Heart right ventricle (tissue), 16 donors: ENCODE data around the gene RAB5IF. TPM values are rescaled to one million over a fixed set of nuclear protein-coding genes. Genes with fewer than 3 reads are reported as not detected.

Experiments
- ATAC-seq, 8 donors: fragments of 200-7000 bp; cut with Tn5 transposase; one replicate each; pipeline ENCODE4 v1.9.1; 2020; ENCODE audit warnings: mild to moderate bottlenecking in 8 of 8, moderate library complexity in 8 of 8, moderate number of reproducible peaks in 1 of 8
- DNase-seq, 2 donors: peaks; one replicate each; pipeline ENCODE4 v3.0.0-alpha.2; 2020
- H3K27ac ChIP-seq, 10 donors: fragments of 200-600 bp; sonication (generic) in 2 of 10; one replicate each; pipeline versions ENCODE4 v1.5.0 to v1.8.0; 2020 to 2022; ENCODE audit warnings: mild to moderate bottlenecking in 3 of 10
- H3K27me3 ChIP-seq, 7 donors: fragments of 200-600 bp; one replicate each; pipeline ENCODE4 v1.8.0; 2021 to 2022; ENCODE audit warnings: mild to moderate bottlenecking in 2 of 7
- H3K36me3 ChIP-seq, 9 donors: fragments of 200-600 bp; sonication (generic) in 1 of 9; one replicate each; pipeline versions ENCODE4 v1.5.0 to v1.8.0; 2020 to 2022; ENCODE audit warnings: mild to moderate bottlenecking in 2 of 9
- H3K4me1 ChIP-seq, 9 donors: fragments of 200-600 bp; sonication (generic) in 1 of 9; one replicate each; pipeline versions ENCODE4 v1.5.0 to v1.8.0; 2020 to 2022; ENCODE audit warnings: mild to moderate bottlenecking in 4 of 9
- H3K4me3 ChIP-seq, 10 donors: fragments of 200-600 bp; sonication (generic) in 2 of 10; one replicate each; pipeline versions ENCODE4 v1.5.0 to v1.8.0; 2020 to 2022; ENCODE audit warnings: mild to moderate bottlenecking in 7 of 10, moderate library complexity in 2 of 10
- H3K9me3 ChIP-seq, 11 donors: fragments of 200-600 bp in 10 of 11; sonication (generic) in 2 of 11; one replicate each; pipeline versions ENCODE4 v1.5.0 to v1.8.0; 2013 to 2022; ENCODE audit warnings: mild to moderate bottlenecking in 2 of 11, control low read depth in 1 of 11, moderate library complexity in 1 of 11
- WGBS, 2 donors: extraction: QIAGEN DNeasy Blood & Tissue Kit; methylation state at CpG; one replicate each; pipeline ENCODE4 v1.1.7; 2013; ENCODE audit warnings: inconsistent platforms in 1 of 2; 5-methylcytosine and 5-hydroxymethylcytosine counted together
- intact Hi-C, 10 donors: fragments of 100-400 bp; cut with DNase I; formaldehyde crosslinking; loops; one replicate each; pipeline versions ENCODE4 v1.11.1 to v1.14.2; 2022
- polyA plus RNA-seq, 2 donors: library from polyadenylated mRNA; stranded (reverse); fragments of 200-250 nt; gene quantifications; one replicate each; pipeline ENCODE4 v1.2.3, GENCODE V29; 2013
- total RNA-seq, 10 donors: library from RNA; stranded (reverse); fragmentation: NEBNext Ultra II Directional in 3 of 10; extraction: Animal tissue kit (Norgen Biotek cat#: 25700) in 3 of 10; gene quantifications; one replicate each; pipeline versions ENCODE4 v1.2.1 to v1.2.4, GENCODE V29; 2021 to 2023
- TF ChIP-seq, protein P1 (sequence below), 9 donors: fragments of 200-600 bp; sonication (generic) in 2 of 9; IDR thresholded peaks; one replicate each; pipeline versions ENCODE4 v1.5.0 to v1.8.0; 2021 to 2022; ENCODE audit warnings: antibody characterized with exemption in 9 of 9, mild to moderate bottlenecking in 5 of 9, moderate library complexity in 1 of 9
- donor health status: Arrhythmogenic right ventricular cardiomyopathy.
- donor health status: ischemic (EF 13 %, LVEDD 7.1; RV severe dilation, severe dysfunction).
- donor health status: healthy with polysubstance abuse.
- donor health status: DM: no; HTN: yes; CAD: no.
- donor health status: DM: no; HTN: no; CAD: no.
- donor health status: ischemic (EF 25% LVEDD 6.9; RV normal size, moderate dysfunction).
- donor health status: ischemic (EF 25% LVEDD 5.7; RV mildly dilated, moderate dysfunction).
- donor health status: healthy.
- donor health status: DM: yes; HTN: yes; CAD: no.
- donor health status: Ischemic cardiomyopathy.
- donor health status: ischemic (EF 35%, LVEDD 5.7; RV mildly dilated, moderate dysfunction).
- donor health status: nonischemic (EF 11% LVEDD 7.7; RV severe dilation, severe dysfunction).
- donor health status: DM: yes; HTN: yes; CAD: no.
- donor health status: PGD.
- donor health status: ischemic (EF 29% LVEDD 5.4; RV normal size, mild dysfunction).
- donor health status: nonischemic (EF 23%, LVEDD 6.1; RV moderate dilation, normal function).

Gene RAB5IF
- total and polyA plus RNA-seq, 12 donors, result 40.4 to 120 (median 49.2) TPM

DNA sequence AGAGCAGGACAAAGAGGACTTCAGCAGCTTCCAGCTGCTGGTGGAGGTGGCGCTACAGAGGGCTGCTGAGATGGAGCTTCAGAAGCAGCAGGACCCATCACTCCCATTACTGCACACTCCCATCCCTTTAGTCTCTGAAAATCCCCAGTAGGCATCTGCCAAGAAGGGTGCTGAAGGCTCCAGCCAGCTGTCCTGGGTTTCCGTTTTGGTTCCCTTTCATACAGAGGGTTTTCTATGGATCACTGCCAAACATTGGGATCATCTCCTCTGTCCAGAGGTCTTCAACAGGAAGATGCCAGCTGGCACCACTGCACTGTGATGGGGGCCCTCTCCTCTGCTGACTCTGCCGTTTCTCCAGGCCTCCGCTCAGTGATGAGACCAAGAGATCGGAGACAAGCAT, 14.3 kb upstream of the RAB5IF start:
- TF ChIP-seq, protein P1, sequence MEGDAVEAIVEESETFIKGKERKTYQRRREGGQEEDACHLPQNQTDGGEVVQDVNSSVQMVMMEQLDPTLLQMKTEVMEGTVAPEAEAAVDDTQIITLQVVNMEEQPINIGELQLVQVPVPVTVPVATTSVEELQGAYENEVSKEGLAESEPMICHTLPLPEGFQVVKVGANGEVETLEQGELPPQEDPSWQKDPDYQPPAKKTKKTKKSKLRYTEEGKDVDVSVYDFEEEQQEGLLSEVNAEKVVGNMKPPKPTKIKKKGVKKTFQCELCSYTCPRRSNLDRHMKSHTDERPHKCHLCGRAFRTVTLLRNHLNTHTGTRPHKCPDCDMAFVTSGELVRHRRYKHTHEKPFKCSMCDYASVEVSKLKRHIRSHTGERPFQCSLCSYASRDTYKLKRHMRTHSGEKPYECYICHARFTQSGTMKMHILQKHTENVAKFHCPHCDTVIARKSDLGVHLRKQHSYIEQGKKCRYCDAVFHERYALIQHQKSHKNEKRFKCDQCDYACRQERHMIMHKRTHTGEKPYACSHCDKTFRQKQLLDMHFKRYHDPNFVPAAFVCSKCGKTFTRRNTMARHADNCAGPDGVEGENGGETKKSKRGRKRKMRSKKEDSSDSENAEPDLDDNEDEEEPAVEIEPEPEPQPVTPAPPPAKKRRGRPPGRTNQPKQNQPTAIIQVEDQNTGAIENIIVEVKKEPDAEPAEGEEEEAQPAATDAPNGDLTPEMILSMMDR (IDR thresholded peaks at IDR 0.05), result no peak
- no peaks in the 10 kb centered on the region for H3K27me3 ChIP-seq
- DNase-seq (no peak), ATAC-seq (no peak)
- WGBS, 2 donors, result 75 to 81% methylated on average over 5 of the region's 5 CpGs
- peaks cover 0 to 47% (median 0%) of the 10 kb centered on the region in 9 donors for H3K36me3 ChIP-seq
- H3K4me1 ChIP-seq, result peaks cover 0 to 43% (median 0%) of the 10 kb centered on the region in 9 donors
- no peak overlapping the region for H3K4me3 ChIP-seq
- H3K9me3 ChIP-seq, result no peaks in the 10 kb centered on the region
- H3K27ac ChIP-seq, result no peak overlapping the region
- intact Hi-C loops, result loop anchor here in 6 of 10 donors (5.0 to 10.0 kb wide), 2 partner anchors 34 to 376 kb away; no protein-coding TSS in a partner anchor

DNA sequence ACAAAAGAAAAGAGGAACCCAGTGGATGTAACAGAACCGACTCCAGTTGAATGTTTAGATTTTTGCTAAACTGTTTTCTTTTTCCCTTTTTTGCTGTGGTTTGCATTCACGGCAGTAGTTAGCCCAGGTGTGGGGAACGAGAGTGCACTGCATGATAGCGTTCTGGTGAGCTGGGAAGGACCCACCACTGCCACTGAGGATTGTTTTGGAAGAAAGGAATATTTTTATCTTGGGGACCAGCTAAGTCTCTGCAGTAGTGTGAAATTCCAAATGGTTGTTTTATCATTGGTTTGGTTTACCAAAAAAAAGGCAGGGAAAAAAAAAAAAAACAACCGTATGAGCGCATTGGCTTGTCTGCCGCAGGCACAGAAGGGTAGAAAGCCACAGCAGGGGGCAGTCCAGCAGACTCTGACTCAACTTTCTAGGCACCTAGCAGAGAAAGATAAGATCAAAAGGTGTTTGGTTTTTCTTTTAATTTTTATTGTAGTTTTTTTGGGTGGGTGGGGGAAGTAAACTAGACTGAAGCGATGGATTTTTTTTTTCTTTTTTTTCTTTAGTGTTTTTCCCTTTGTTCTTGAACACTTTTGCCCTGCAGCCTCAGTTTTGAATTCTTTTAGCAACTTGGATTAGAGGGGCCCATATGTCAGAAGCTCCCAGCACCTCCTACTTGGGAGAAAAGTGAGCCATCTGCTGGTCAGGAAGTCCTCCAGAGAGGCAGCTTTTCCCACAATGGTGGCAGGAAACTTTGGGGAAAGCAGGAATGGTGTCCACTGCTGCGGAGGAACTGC, 13.5 kb upstream of the RAB5IF start:
- WGBS, 2 donors, result 81 to 85% methylated on average over 9 of the region's 9 CpGs

DNA sequence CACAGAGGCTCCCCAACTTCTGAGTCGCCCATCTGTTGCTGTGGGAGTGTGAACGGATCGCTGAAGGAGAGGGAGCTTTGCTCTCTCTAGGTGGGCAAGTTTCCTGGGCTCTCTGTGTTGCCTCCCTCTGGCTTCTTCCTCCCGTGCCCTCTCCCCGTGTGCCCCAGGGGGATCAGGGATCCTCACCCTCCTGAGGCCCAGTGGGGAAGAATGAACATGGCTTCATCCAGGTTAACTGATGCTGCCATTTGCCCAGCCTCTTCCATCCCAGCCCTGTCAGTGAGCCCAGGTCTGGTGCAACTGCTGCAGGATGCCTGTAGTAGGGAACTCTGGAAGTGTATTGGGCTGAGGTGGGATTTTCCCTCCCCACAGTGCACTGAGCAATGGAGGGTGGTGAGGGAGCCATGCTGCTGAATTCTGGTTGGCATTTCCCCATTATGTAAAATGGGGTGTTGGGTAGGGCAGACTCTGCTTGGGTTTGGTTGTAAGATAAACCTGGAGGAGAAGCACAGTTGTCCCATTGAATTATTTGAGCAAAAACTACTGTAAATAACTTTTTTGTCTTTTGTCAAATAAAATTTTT, 12.1 kb upstream of the RAB5IF start:
- no peak overlapping the region for H3K4me3 ChIP-seq
- intact Hi-C loops, result loop anchor here in 6 of 10 donors (5.0 to 10.0 kb wide), 2 partner anchors 36 to 379 kb away; no protein-coding TSS in a partner anchor
- peaks cover 0 to 40% (median 0%) of the 10 kb centered on the region in 9 donors for H3K36me3 ChIP-seq
- WGBS, 2 donors, result 91 to 92% methylated on average over 5 of the region's 5 CpGs
- TF ChIP-seq, protein P1 (IDR thresholded peaks at IDR 0.05), result no peak
- H3K9me3 ChIP-seq, result no peaks in the 10 kb centered on the region
- DNase-seq (no peak), ATAC-seq (no peak)
- H3K4me1 ChIP-seq, result peaks cover 0 to 45% (median 0%) of the 10 kb centered on the region in 9 donors
- no peaks in the 10 kb centered on the region for H3K27me3 ChIP-seq
- H3K27ac ChIP-seq, result peak overlapping the region in 1 of 10 donors; percentile 20

More for the DNA sequence above, 13.5 kb upstream of the RAB5IF start:
- H3K36me3 ChIP-seq, result peaks cover 0 to 42% (median 0%) of the 10 kb centered on the region in 9 donors
- TF ChIP-seq, protein P1 (IDR thresholded peaks at IDR 0.05), result peak; percentile 19 to 65 (median 47)
- peaks cover 0 to 45% (median 0%) of the 10 kb centered on the region in 9 donors for H3K4me1 ChIP-seq
- peak overlapping the region in 1 of 10 donors; percentile 31 for H3K27ac ChIP-seq
- H3K4me3 ChIP-seq, result no peak overlapping the region
- intact Hi-C loops, result loop anchor here in 7 of 10 donors (1.0 to 10.0 kb wide), 3 partner anchors 35 to 377 kb away; no protein-coding TSS in a partner anchor
- H3K9me3 ChIP-seq, result no peaks in the 10 kb centered on the region
- ATAC-seq (peak in 3 of 8 donors; percentile 40 to 45 (median 41)), DNase-seq (peak in 1 of 2 donors; percentile 32)
- H3K27me3 ChIP-seq, result no peaks in the 10 kb centered on the region

DNA sequence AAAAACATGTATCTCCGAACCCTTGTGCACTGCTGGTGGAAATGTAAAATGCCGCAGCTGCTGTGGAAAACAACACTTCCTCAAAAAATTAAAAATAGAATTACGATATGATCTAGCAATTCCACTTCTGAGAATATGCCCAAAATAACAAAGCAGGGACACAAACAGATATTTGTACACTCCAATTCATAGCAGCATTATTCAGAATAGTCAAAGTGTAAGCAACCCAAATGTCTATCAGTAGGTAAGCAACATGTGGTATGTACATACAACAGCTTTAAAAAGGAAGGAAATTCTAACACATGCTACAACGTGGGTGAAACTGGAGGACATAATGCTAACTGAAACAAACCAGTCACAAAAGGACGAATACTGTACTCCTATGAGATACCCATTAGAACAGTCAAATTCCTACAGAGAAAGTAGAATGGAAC, 5.7 kb upstream of the RAB5IF start:
- Histone ChIP-seq H3K4me1 (peaks cover 0 to 50% (median 4%) of the 10 kb centered on the region in 9 donors), H3K4me3 (no peak overlapping the region), H3K36me3 (no peaks in the 10 kb centered on the region), H3K27me3 (no peaks in the 10 kb centered on the region), H3K27ac (peak overlapping the region in 1 of 10 donors; percentile 37), H3K9me3 (no peaks in the 10 kb centered on the region)
- WGBS, 2 donors, result 29 to 46% methylated on average over 5 of the region's 5 CpGs
- ATAC-seq (no peak), DNase-seq (no peak)
- intact Hi-C loops, result loop anchor here in 7 of 10 donors (5.0 to 10.0 kb wide), 7 partner anchors 43 to 395 kb away; a partner anchor contains a TSS
- TF ChIP-seq, protein P1 (IDR thresholded peaks at IDR 0.05), result no peak
